T-cell (primary cell): Measurements from ENCODE around the gene RFX2. TPM values are rescaled to one million over a fixed set of nuclear protein-coding genes. Genes with fewer than 3 reads are reported as not detected.
"Not testable (repeated sequence)": the region's sequence is repeated elsewhere in the genome, so short reads cannot be mapped to it uniquely, and the experiment has no call there.

Experiments
- ATAC-seq, 4 experiments: fragments of 200-7000 bp in 3 of 4; fragments of 150-1000 bp in 1 of 4; cut with Tn5 transposase; replicated peaks in 1 of 4; 1 replicate in 3 of 4; 2 replicates in 1 of 4; pipeline ENCODE4 v1.10.0; 2021; ENCODE audit warnings: moderate library complexity in 3 of 4, mild to moderate bottlenecking in 2 of 4, moderate number of reproducible peaks in 1 of 4
- CTCF ChIA-PET, 2 donors: fragments of 300-600 bp; sonication (Branson Sonifier 250); formaldehyde crosslinking; loops; one replicate each; lab custom pipeline; 2022; ENCODE audit warnings: antibody characterized with exemption in 2 of 2; lab: Charles Lee
- POLR2A ChIA-PET, 2 donors: fragments of 300-600 bp; sonication (Branson Sonifier 250); formaldehyde crosslinking; loops; one replicate each; lab custom pipeline; 2022; ENCODE audit warnings: antibody characterized with exemption in 2 of 2; lab: Charles Lee
- DNase-seq, 35 experiments: peaks; one replicate each; pipeline versions ENCODE4 v3.0.0 to v3.0.0-alpha.2; 2013 to 2023
- H3K27ac ChIP-seq: one replicate; pipeline ENCODE4 v1.5.1; 2013; ENCODE audit warnings: low read length
- H3K27me3 ChIP-seq, 2 experiments: replicated peaks in 1 of 2; 1 replicate in 1 of 2; 2 replicates in 1 of 2; pipeline versions ENCODE4 v1.6.1 to v1.7.0; 2013; ENCODE audit warnings: low read length in 1 of 2, mixed read lengths in 1 of 2; ENCODE audit not compliant: control insufficient read depth in 2 of 2, insufficient read depth in 2 of 2; ENCODE audit errors: extremely low read depth in 1 of 2
- H3K36me3 ChIP-seq, 2 donors: 1 replicate in 1 of 2; 2 replicates in 1 of 2; pipeline versions ENCODE4 v1.6.1 to v1.7.0; 2013; ENCODE audit warnings: low read length in 1 of 2; ENCODE audit not compliant: control insufficient read depth in 2 of 2, insufficient read depth in 1 of 2; ENCODE audit errors: extremely low read depth in 1 of 2
- H3K4me1 ChIP-seq, 2 experiments: 1 replicate in 1 of 2; 2 replicates in 1 of 2; pipeline versions ENCODE4 v1.6.1 to v1.7.0; 2013; ENCODE audit warnings: low read length in 2 of 2, mixed read lengths in 1 of 2; ENCODE audit not compliant: insufficient read depth in 2 of 2, control insufficient read depth in 1 of 2; ENCODE audit errors: extremely low read depth in 1 of 2
- H3K4me3 ChIP-seq, 2 donors: 1 replicate in 1 of 2; 2 replicates in 1 of 2; pipeline versions ENCODE4 v1.5.1 to v1.7.0; 2013; ENCODE audit warnings: mild to moderate bottlenecking in 2 of 2, low read length in 1 of 2, moderate library complexity in 1 of 2; ENCODE audit not compliant: control insufficient read depth in 1 of 2; ENCODE audit errors: extremely low read depth in 1 of 2
- H3K9me3 ChIP-seq: 2 replicates; pipeline ENCODE4 v1.7.0; 2013
- H3K27ac Mint-ChIP-seq, 2 donors: one replicate each; pipeline ENCODE4 v1.8.0; 2020 to 2021; ENCODE audit warnings: mild to moderate bottlenecking in 2 of 2, mixed read lengths in 2 of 2
- H3K27me3 Mint-ChIP-seq, 2 donors: one replicate each; pipeline ENCODE4 v1.8.0; 2021 to 2022; ENCODE audit warnings: mixed read lengths in 2 of 2
- H3K36me3 Mint-ChIP-seq: one replicate; pipeline ENCODE4 v1.8.0; 2021; ENCODE audit warnings: mixed read lengths
- H3K4me1 Mint-ChIP-seq, 3 donors: one replicate each; pipeline ENCODE4 v1.8.0; 2020 to 2022; ENCODE audit warnings: mixed read lengths in 3 of 3, mild to moderate bottlenecking in 1 of 3
- H3K4me3 Mint-ChIP-seq, 3 donors: one replicate each; pipeline ENCODE4 v1.8.0; 2020 to 2022; ENCODE audit warnings: mild to moderate bottlenecking in 3 of 3, mixed read lengths in 3 of 3, moderate library complexity in 3 of 3
- H3K9me3 Mint-ChIP-seq, 3 donors: one replicate each; pipeline ENCODE4 v1.8.0; 2020 to 2022; ENCODE audit warnings: mixed read lengths in 3 of 3
- WGBS: methylation state at CpG from one replicate; pipeline ENCODE4 v1.1.5; 2013; ENCODE audit warnings: missing lambda C conversion rate; ENCODE audit not compliant: insufficient coverage; 5-methylcytosine and 5-hydroxymethylcytosine counted together
- total RNA-seq, 35 experiments: library from RNA in 6 of 35; stranded (reverse) in 6 of 35; fragments of 120-200 nt in 1 of 35; gene quantifications; one replicate each; pipeline versions ENCODE4 v1.2.1 to v1.2.4 and lab custom pipeline; 2013 to 2026

The RFX2 gene
- total RNA-seq, 5 donors from 2014 or later (not counting 1 experiment from before 2014, with no cell fraction given), result 4.7 to 11.6 (median 7.8) TPM

DNA sequence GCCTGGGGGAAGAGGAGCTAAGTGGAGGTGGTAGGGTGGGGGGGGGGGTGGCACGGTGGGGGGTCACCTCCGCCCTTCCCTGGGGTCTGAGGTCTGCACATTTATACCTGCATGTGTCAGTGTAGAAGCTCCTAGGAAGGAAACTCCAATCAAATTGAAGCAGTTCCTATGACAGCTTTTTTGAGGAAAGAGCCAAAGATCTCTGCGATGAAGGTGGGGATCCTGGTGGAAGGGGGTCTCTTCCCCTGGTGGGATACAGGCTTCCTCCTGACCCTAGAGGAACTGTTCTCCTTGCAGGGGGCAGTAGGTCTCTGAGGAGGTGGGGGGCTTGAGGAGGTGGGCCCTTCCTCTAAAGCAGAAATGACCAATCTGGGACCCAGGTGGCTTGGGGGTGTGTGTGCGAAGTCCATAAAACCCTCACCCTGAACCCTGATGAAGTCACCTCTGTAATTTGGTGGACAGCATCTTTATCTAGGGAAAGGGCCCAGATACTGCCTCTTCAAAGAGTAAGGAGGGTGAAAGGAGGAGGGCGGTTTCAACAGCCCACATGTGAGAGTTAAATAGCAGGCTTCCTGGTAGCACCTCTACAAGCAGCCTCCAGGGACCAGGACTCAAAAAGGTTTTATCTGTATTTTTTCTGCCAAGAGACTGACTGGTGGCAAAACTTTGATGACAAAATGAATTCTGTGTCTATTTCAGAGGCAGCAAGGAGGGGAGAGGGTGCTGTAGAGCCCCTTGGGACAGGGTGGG is 145.3 kb downstream of the RFX2 start:
- Histone ChIP-seq H3K36me3 (peaks cover 5 to 22% of the 10 kb centered on the region in 2 donors), H3K27ac (peak overlapping the region; percentile 31), H3K4me1 (peaks cover 68 to 85% of the 10 kb centered on the region in 2 experiments), H3K27me3 (no peaks in the 10 kb centered on the region), H3K9me3 (no peaks in the 10 kb centered on the region), H3K4me3 (no peak overlapping the region)
- peak overlapping the region in 2 of 3 donors; percentile 17 to 81 for H3K4me3 Mint-ChIP-seq
- POLR2A ChIA-PET, result no interaction called here
- H3K36me3 Mint-ChIP-seq, result peaks cover 13% of the 10 kb centered on the region
- no peaks in the 10 kb centered on the region for H3K27me3 Mint-ChIP-seq
- 0% methylated on average over 1 of the region's 5 CpGs for WGBS
- peak overlapping the region; percentile 98 to 100 for H3K27ac Mint-ChIP-seq
- CTCF ChIA-PET, result no interaction called here
- DNase-seq (peak in 4 of 35 experiments; percentile 27 to 43 (median 34)), ATAC-seq (no peak)
- H3K9me3 Mint-ChIP-seq, result no peaks in the 10 kb centered on the region
- H3K4me1 Mint-ChIP-seq, result peaks cover 94 to 97% (median 97%) of the 10 kb centered on the region in 3 donors

DNA sequence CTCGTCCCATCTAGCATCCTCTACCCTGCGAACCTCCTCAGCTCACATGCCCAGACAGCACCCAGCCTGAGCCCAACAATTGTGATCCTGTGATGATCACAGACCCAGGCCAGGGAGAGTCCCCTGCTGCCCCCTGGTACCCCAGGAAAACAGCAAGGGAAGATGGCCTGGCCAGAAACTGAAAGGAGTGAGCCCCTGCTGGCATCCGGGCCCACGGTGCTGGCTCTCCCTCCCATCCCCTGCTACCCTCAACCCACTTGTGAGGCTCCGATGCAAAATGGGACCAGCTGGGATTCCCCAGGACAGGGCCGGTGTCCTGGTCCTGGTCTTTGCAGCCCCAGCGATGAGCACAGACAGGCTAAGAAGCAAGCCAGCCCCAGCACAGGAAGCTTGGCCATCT is 146.4 kb downstream of the RFX2 start:
- H3K36me3 ChIP-seq, result peaks cover 5 to 15% of the 10 kb centered on the region in 2 donors
- no peaks in the 10 kb centered on the region for H3K9me3 ChIP-seq
- Mint-ChIP-seq H3K4me1 (peaks cover 98 to 100% (median 98%) of the 10 kb centered on the region in 3 donors), H3K9me3 (no peaks in the 10 kb centered on the region), H3K27me3 (no peaks in the 10 kb centered on the region), H3K27ac (peak overlapping the region; percentile 98 to 100), H3K36me3 (peaks cover 13% of the 10 kb centered on the region), H3K4me3 (peak overlapping the region in 1 of 3 donors; percentile 81)
- no peak for DNase-seq
- H3K4me1 ChIP-seq, result peaks cover 70 to 93% of the 10 kb centered on the region in 2 experiments
- no peaks in the 10 kb centered on the region for H3K27me3 ChIP-seq
- ChIA-PET CTCF (interaction anchor here in 1 of 2 donors (0.6 kb wide), 1 partner anchor 27 kb away, joined by 6 read pairs; no protein-coding TSS in a partner anchor), POLR2A (no interaction called here)
- H3K4me3 ChIP-seq, result no peak overlapping the region
- no peak for ATAC-seq
- 88% methylated on average over 7 of the region's 7 CpGs for WGBS
- H3K27ac ChIP-seq, result peak overlapping the region; percentile 87

DNA sequence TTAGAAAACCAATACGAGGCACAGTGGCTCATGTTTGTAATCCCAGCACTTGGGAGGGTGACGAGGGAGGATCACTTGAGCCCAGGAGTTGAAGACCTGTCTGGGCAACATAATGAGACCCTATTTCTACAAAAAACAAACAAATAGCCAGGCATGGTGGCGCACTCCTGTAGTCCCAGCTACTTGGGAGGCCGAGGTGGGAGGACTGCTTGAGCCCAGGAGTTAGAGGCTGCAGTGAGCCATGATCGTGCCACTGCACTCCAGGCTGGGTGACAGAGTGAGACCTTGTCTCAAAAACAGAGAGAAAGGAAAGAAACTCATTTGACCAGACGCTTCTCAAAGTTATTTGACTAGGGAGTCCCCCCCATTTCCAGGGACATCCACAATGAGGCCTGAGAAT is 147.0 kb downstream of the RFX2 start:
- POLR2A ChIA-PET, ATAC-seq, H3K4me3 ChIP-seq, H3K9me3 Mint-ChIP-seq, DNase-seq, H3K9me3 ChIP-seq, CTCF ChIA-PET, H3K27me3 Mint-ChIP-seq, H3K27me3 ChIP-seq: not testable (repeated sequence)
- Histone ChIP-seq H3K27ac (peak overlapping the region; percentile 87), H3K4me1 (peaks cover 70 to 93% of the 10 kb centered on the region in 2 experiments), H3K36me3 (peaks cover 5 to 20% of the 10 kb centered on the region in 2 donors)
- peaks cover 97 to 98% (median 98%) of the 10 kb centered on the region in 3 donors for H3K4me1 Mint-ChIP-seq
- 100% methylated on average over 1 of the region's 6 CpGs for WGBS
- H3K36me3 Mint-ChIP-seq, result peaks cover 13% of the 10 kb centered on the region
- H3K4me3 Mint-ChIP-seq, result peak overlapping the region in 2 of 3 donors; percentile 24 to 81
- peak overlapping the region; percentile 98 to 100 for H3K27ac Mint-ChIP-seq

DNA sequence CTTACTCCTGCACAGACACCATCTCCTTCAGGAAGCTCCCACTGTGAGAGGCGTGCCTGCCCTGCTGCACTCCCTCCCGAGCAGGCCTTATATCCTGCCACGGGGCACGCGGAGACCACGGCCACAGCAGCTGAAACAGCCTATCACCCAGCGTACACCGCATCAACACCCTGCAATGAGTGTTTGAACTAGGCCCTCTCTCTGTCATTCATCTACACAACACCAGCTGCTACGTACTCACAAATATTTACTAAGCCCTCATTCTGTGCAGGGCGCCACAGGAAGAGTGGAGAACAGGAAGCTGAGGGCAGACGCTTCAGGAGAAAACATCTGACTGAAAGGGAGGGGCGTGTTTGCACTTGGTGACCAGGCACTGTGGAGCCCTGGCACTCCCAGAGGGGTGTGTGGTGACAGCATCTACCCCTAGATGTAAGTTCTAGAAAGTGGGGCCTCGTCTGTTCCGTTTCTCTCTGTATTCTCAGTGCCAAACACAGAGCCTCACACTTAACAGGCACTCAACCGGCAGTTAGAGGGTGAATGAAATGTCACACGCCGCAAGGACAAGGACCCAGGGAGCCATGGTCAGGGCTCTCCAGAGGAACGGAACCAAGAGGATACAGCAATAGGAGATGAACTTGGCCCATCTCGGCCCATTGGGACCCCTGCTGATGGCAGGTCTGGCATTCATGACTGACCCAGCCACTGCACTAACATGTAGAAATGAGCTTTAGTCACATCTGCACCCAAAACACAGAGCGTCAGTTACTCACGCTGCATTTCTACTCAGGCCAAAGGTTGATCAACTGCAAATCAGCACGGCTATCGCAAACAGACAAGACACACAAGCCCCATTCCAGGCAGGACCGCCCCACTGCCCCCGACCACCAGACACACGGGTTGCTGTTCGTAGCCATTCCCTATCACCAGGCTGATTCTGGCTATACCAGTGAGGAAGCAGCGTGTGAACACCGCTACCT is 148.0 kb downstream of the RFX2 start:
- Histone ChIP-seq H3K36me3 (peaks cover 5 to 29% of the 10 kb centered on the region in 2 donors), H3K4me3 (peak overlapping the region; percentile 2 to 34), H3K27ac (peak overlapping the region; percentile 87), H3K27me3 (no peaks in the 10 kb centered on the region), H3K9me3 (no peaks in the 10 kb centered on the region), H3K4me1 (peaks cover 68 to 91% of the 10 kb centered on the region in 2 experiments)
- ChIA-PET POLR2A (interaction anchor here in 1 of 2 donors (1.2 kb wide), 1 partner anchor 58 kb away, joined by 5 read pairs; no protein-coding TSS in a partner anchor), CTCF (interaction anchor here in 1 of 2 donors (0.6 to 1.5 kb wide), 4 partner anchors 14 to 394 kb away, joined by 3 to 6 read pairs (median 4); partner anchors contain the start of gene RANBP3)
- 31% methylated on average over 17 of the region's 29 CpGs for WGBS
- peak; percentile 94 to 95 (median 94) for ATAC-seq
- Mint-ChIP-seq H3K9me3 (no peaks in the 10 kb centered on the region), H3K36me3 (peaks cover 13% of the 10 kb centered on the region), H3K27me3 (no peaks in the 10 kb centered on the region), H3K27ac (peak overlapping the region; percentile 98 to 100), H3K4me1 (peaks cover 96 to 97% (median 97%) of the 10 kb centered on the region in 3 donors), H3K4me3 (peak overlapping the region; percentile 76 to 87 (median 81))
- peak; percentile 56 to 93 (median 79) for DNase-seq

DNA sequence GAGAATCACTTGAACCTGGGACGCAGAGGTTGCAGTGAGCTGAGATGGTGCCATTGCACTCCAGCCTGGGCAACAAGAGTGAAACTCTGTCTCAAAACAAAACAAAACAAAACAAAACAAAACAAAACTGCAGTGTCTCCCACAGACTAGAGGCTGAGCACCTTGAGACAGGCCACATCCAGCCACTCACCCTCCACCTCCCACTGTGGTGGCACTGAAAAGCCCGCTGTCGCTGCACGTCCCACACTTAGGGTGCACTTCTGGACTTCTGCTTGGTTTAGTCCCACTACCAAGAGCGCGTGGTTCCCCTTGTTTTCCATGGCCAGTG is 148.7 kb downstream of the RFX2 start:
- Mint-ChIP-seq H3K4me1 (peaks cover 94 to 98% (median 97%) of the 10 kb centered on the region in 3 donors), H3K4me3 (peak overlapping the region; percentile 76 to 87 (median 81)), H3K36me3 (peaks cover 13% of the 10 kb centered on the region), H3K27ac (peak overlapping the region; percentile 98 to 100)
- not testable (repeated sequence) for H3K27me3 Mint-ChIP-seq, DNase-seq, H3K9me3 ChIP-seq, H3K27me3 ChIP-seq, H3K9me3 Mint-ChIP-seq
- WGBS, result 44% methylated on average over 5 of the region's 6 CpGs
- H3K4me3 ChIP-seq, result peak overlapping the region in 1 of 2 donors; percentile 2
- ChIA-PET POLR2A (interaction anchor here in 1 of 2 donors (1.2 kb wide), 1 partner anchor 58 kb away, joined by 5 read pairs; no protein-coding TSS in a partner anchor), CTCF (interaction anchor here in 1 of 2 donors (0.6 to 1.5 kb wide), 4 partner anchors 14 to 395 kb away, joined by 3 to 6 read pairs (median 4); partner anchors contain the start of gene RANBP3)
- peaks cover 66 to 97% of the 10 kb centered on the region in 2 experiments for H3K4me1 ChIP-seq
- H3K27ac ChIP-seq, result peak overlapping the region; percentile 87
- peaks cover 5 to 29% of the 10 kb centered on the region in 2 donors for H3K36me3 ChIP-seq
- ATAC-seq, result peak in 1 of 4 experiments; percentile 6
